Fibroblast of peridontal ligament (primary cell): Measurements from ENCODE around the gene NEURL2.
"Not testable (repeated sequence)": the region's sequence is repeated elsewhere in the genome, so short reads cannot be mapped to it uniquely, and the experiment has no call there.

Experiments
- DNase-seq: peaks from one replicate; pipeline ENCODE4 v3.0.0-alpha.2; 2010; ENCODE audit errors: extremely low read depth

Gene NEURL2

GRCh38 chr20:45919542-45920399 lies 28.8 kb upstream of the NEURL2 start:
- peak; percentile 86 for DNase-seq

DNA sequence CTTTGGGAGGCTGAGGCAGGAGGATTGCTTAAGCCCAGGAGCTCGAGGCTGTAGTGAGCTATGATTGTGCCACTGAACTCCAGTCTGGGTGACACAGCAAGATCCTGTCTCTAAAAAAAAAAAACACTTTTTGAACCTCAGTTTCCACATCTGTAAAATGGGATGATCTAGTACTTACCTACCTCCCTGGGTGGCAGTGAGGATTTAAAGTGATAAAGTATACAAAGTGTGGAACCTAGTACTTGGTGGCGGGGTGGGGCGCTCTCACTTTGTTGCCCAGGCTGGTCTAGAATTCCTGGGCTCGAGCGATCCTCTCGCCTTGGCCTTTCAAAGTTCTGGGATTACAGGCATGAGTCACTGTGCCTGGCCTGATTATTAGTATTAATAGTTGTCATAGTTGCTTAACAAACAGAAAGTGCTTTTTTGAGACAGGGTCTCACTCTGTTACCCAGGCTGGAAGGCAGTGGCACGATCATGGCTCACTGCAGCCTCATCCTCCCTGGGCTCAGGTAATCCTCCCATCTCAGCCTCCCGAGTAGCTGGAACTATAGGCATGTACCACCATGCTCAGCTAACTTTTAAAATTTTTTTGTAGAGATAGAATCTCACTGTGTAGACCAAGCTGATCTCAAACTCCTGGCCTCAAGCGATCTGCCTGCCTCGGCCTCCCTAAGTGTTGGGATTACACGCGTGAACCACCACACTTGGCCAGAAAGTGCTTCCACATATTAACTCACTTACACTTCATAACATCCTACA lies 27.9 kb upstream of the NEURL2 start:
- DNase-seq, result no peak

DNA sequence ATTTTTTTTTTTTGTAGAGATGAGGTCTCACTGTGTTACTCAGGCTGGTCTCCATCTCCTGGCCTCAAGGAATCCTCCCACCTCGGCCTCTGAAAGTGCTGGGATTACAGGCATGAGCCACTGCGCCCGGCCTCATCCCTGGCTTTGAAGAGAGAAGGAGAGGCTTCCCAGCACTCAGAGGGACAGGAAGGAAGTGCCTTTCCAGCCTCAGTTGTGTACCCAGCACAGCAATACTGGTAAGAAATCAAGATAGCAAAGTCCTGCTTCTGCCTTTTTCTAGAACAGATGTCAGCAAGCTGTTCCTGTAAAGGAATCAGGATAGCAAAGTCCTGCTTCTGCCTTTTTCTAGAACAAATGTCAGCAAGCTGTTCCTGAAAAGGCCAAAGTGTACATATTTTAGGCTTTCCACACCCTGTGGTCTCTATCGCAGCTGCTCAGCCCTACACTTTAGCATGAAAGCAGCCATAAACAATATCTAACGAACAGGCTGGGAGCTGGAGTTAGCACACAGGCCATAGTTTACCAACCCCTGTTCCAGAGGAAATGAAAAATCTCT lies 27.3 kb upstream of the NEURL2 start:
- peak; percentile 73 for DNase-seq

GRCh38 chr20:45917790-45918141 lies 26.8 kb upstream of the NEURL2 start:
- DNase-seq, result peak; percentile 72

- DNase-seq, result no peak
These were observed 22.1 kb upstream of the NEURL2 start for GRCh38 chr20:45913116-45913515.

DNA sequence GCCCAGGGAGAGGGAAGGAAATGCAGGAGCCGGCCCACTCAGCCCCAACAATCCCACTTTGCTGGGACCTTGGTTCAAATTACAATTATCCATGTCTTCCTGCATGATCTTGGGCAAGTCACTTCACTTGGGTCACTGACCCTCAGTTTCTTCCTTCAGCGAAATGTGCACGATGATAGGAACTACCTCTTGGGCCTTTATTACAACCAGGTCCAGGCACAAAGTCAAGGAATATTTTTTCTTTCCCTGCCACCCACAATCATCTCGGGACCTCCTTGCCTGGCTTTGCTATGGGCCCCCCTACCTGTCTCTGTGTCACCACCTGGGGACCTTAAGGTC lies 21.3 kb upstream of the NEURL2 start:
- no peak for DNase-seq

DNA sequence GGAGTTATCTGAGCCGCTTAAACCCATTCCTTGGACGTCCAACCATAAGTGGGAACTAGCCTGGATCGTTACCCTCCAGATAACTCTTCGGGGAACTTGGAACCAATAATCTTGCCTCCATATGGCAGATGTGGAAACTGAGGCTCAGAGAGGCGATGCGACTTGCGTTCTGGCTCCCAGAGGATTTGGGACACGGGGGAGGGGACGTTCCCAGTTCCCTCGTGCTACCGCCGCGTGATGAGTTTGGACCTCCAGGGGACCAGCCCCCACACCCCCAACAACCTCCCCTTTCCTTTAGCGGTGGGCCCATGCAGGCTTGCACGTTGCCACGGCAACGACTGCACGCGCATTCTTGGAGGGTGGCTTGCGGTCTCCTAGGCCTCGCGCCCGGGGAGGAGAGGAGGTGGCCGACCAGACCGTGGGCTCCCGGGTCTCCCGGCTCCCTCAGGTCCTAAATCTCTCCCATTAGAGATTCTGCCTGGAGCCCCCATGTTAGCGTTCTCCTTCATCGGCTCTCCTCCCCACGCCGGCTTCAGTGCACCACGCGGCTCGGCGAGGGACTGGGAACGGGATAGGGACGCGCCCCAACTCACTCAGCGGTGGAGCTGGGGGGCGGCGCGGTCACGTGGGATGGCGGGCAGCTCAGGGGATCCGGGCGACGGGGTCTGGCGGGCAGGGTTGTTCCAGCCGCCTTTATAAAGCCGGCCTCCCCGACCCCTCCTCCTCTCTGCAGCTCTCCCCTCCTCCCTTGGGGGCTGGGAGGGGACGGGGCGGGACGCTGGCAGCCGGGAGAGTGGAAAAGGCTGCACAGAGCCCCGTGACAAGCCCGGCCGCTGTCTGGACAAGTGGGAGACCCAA lies 20.7 kb upstream of the NEURL2 start, which contains the start of gene PLTP:
Gene PLTP, minus strand, starts transcription at position 670 of the 858 bp plus-strand sequence. CDS start 703 bp downstream, outside the sequence.
- DNase-seq, result peak; percentile 65

DNA sequence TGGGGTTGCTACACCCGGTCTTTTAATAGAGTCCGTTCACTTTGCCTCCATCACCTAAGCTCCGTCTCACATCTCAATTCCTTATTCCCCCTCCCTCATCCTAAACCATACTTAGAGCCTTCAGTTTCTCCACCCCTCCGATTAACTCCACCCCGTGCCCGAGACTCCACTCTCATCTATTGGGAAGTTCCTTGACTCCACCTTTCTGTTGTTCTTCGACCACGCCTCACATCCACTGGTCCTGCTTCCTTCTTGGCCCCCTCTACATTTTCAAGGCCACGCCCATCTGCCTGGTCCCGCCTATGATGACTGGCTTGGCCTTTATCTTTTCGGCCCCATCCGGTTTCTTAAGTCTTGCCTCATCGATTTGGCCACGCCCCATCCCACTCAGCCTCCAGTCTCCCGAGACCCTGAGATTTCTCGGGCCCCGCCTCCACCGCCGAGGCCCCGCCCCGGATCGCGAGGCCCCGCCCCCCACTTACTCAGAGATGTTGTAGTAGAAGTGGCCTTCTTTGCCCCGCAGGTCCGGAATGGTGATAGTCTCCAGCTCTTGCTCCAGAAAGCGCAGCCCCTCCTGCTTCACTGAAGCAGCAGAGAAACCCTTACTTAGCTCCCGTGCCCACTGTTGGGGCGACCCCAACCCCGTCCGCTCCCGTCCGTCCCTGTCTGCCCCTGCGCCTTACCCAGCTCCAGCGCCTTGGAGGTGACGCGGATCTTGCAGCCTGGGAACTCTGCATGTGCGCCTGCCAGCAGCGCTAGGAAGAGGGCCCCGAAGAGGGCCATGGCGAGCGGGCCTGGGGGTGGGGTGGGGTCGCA lies 19.9 kb upstream of the NEURL2 start:
- peak; percentile 99 for DNase-seq

DNA sequence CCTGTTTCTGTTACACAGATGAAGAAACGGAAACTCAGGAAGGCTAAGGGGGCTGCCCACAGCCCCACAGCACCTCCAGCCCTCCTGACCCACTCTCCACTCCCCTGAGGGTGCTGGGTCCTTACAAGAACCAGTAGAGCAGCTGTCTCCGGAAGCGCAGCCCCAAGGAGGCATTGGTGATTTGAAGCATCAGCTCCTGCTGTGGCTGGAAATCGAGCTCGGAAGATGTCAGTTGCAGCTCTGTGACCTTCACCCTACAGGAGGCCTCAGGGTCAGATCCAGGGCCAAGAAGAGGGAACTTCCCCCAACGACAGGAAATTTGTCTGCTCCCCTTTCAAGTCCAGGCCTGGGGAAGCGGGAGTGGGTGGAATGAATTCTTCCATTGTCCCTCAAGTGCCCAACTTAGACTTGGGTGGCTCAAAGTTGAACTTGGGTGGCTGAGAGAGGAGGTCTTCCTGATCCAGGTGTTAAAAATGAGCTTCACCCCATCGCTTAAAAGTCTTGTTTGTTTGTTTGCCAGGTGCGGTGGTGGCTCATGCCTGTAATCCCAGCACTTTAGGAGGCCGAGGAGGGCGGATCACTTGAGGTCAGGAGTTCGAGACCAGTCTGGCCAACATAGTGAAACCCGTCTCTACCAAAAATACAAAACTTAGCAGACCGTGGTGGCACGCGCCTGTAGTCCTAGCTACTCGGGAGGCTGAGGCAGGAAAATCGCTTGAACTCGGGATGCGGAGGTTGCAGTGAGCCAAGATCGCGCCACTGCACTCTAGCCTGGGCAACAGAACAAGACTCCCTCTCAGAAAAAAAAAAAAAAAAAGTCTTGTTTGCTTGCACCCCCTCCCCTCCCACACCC lies 19.0 kb upstream of the NEURL2 start:
- DNase-seq, result no peak

- no peak for DNase-seq
These were observed 18.4 kb upstream of the NEURL2 start for GRCh38 chr20:45909336-45909808.

GRCh38 chr20:45908084-45908483 lies 17.1 kb upstream of the NEURL2 start:
- no peak for DNase-seq

GRCh38 chr20:45907219-45907948 lies 16.4 kb upstream of the NEURL2 start:
- DNase-seq, result no peak

DNA sequence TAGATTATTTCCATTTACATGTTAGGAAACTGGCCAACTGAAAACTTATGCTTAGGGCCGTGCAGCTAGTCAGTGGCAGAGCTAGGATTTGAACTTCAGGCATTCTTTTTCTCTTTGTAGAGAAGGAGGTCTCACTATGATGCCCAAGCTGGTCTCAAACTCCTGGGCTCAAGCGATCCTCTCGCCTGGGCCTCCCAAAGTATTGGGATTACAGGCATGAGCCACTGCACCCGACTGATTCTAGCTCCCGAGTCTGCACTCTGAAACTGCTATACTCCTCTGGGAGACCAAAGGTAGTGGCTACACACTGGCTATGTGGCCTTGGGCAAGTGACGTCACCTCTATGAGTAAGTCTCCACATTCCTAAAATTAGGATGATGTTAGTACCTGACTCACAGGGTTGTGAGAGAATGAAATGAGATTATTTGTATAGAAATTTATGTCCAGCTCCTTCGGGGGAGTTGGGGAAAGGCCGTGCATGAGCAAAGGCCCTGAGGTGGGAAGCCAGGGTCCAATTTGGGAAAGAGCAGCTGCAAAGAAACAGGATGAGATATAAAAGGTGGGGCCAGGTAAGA lies 14.6 kb upstream of the NEURL2 start:
- DNase-seq, result peak; percentile 71

- DNase-seq, result no peak
These were observed 13.8 kb upstream of the NEURL2 start for GRCh38 chr20:45904583-45905504.

DNA sequence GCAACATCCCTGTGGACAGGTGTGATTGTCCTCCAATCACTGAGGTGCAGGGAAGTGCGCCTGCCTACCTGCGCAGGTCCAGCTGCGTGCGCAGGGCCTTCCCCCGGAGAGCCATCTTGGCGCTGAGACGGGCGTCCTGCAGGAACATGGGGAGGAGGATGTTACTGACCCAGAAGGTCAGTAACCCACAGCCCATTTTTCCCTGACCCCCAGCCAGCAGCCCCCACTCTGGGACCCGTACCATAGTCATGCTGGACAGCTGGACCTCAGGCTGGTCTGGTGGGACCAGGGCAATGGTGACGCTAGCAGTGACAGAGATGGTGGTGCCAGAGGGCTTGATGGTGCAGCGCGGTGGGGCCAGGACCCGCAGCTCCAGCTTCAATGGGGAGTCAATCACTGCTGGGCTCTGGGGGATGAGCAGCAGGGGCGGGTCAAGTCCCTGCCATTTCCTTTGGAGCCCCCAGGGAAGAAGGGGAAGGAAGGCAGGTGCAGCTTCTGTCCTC lies 11.2 kb upstream of the NEURL2 start:
- no peak for DNase-seq

GRCh38 chr20:45901332-45901731 lies 10.3 kb upstream of the NEURL2 start:
- not testable (repeated sequence) for DNase-seq

DNA sequence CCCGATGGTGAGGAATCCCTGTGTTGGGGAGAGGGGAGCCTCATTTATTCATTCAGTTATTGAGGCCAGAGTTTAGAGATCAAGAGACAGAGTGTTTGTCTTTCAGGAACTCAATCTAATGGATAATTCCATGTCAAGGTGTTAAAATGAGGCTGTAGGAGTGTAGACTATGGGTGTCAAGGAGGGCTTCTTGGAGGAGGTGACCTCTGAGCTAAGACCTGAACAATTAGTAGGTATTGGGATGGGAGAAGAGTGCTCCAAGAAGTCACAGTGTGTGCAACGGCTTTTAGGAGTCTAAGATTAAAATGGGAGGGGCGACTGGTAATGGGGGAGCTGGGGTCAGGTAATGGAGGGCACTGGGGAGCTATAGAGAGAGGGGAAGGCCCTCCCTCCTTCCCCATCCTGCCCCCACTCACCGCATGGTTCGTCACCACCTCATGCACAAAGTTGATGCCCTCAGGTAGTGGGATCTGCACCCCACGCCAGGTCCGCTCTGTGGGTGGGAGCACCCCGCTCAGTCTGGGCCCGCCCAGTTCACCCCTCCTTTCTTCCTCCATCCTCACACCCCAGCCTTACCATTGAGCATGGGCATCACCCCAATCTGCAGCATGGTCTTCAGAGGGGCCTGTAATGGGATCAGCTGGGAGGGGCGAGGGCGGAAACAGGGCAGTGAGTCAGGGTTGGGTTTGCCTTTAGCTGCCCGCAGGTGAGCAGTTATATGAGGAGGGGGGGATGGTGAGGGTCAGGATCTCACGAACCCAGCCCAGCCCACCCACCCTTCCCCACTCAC lies 8.2 kb upstream of the NEURL2 start:
- no peak for DNase-seq
